Measurements from ENCODE around the gene ASB18. TPM values are rescaled to one million over a fixed set of nuclear protein-coding genes. Genes with fewer than 3 reads are reported as not detected.

The ASB18 gene
- total and polyA plus RNA-seq, 2 donors (not counting 3 experiments of a cell fraction or from before 2014, with no cell fraction given) = not detected

GRCh38 chr2:236217926-236218325 is 46.3 kb downstream of the ASB18 start:
- no TSS peak for BruUV-seq (replicated peaks)
- H3K9ac ChIP-seq (replicated peaks; ENCODE audit: extremely low read depth, insufficient read depth, low read length) = no peak overlapping the region
- dilution Hi-C loops (cut with MboI; ENCODE audit: extremely low pct_ligation_motif_present, low sequenced_read_pairs) = no loop called here

More at GRCh38 chr2:236217926-236218325, 46.3 kb downstream of the ASB18 start:
- ChIA-PET POLR2A (no interaction called here), CTCF (interaction anchor here (1.1 to 1.3 kb wide), 2 partner anchors 9 to 37 kb away, joined by 3 to 5 read pairs; no protein-coding TSS in a partner anchor)
- Histone ChIP-seq H4K20me1 (replicated peaks; ENCODE audit: control insufficient read depth, extremely low read depth, insufficient read depth, low read length) (no peaks in the 10 kb centered on the region), H3K9me1 (replicated peaks; ENCODE audit: control insufficient read depth, extremely low read depth, insufficient read depth, low read length) (no peaks in the 10 kb centered on the region), H3K27me3 (ENCODE audit: control insufficient read depth in 2 of 2, insufficient read depth in 2 of 2, low read length in 2 of 2) (no peaks in the 10 kb centered on the region), H2AFZ (ENCODE audit: low read depth, low read length) (no peak overlapping the region), H3K36me3 (ENCODE audit: control insufficient read depth in 2 of 2, extremely low read depth in 1 of 2, insufficient read depth in 2 of 2, low read length in 2 of 2) (no peaks in the 10 kb centered on the region), H3K9me3 (replicated peaks; ENCODE audit: control insufficient read depth, insufficient read depth, low read length) (no peaks in the 10 kb centered on the region), H3K4me2 (ENCODE audit: insufficient read depth, low read length) (no peak overlapping the region), H3K79me2 (ENCODE audit: control insufficient read depth, insufficient read depth, low read length) (no peaks in the 10 kb centered on the region), H3K4me3 (replicated peaks in 1 of 3; ENCODE audit: insufficient read depth in 1 of 3, low read depth in 1 of 3, low read length in 3 of 3) (no peak overlapping the region), H3K4me1 (ENCODE audit: control insufficient read depth, extremely low read depth, insufficient read depth, low read length) (no peaks in the 10 kb centered on the region), H3K27ac (ENCODE audit: insufficient read depth, low read depth, low read length) (no peak overlapping the region)
- intact Hi-C loops (cut with micrococcal nuclease) = no loop called here
- TF ChIP-seq POLR2AphosphoS5 (IDR thresholded peaks at IDR 0.05; ENCODE audit: insufficient read depth, low read depth, low read length) (no peak), FOS (IDR thresholded peaks at IDR 0.05; ENCODE audit: borderline replicate concordance, insufficient read depth, low read length) (no peak), MAX (IDR thresholded peaks at IDR 0.05; ENCODE audit: insufficient read depth, insufficient read length) (no peak), GATA2 (IDR thresholded peaks at IDR 0.05; ENCODE audit: insufficient read depth, insufficient read length, low read depth, low read length) (no peak), POLR2A (IDR thresholded peaks at IDR 0.05; ENCODE audit: low read depth, low read length) (no peak), EZH2 (IDR thresholded peaks at IDR 0.05; ENCODE audit: borderline replicate concordance, low read depth, low read length, severe bottlenecking) (no peak), CTCF (IDR thresholded peaks at IDR 0.05; ENCODE audit: extremely low read depth in 1 of 2, insufficient read depth in 1 of 2, low read depth in 1 of 2, low read length in 2 of 2) (no peak), MYC (IDR thresholded peaks at IDR 0.05; ENCODE audit: low read depth, low read length) (no peak), JUN (IDR thresholded peaks at IDR 0.05; ENCODE audit: borderline replicate concordance, insufficient read depth, insufficient read length, low read depth) (no peak)
- FAIRE-seq (no peak), DNase-seq (ENCODE audit: low read depth, low spot score) (no peak)

All from endothelial cell of umbilical vein (primary cell).